Embryonic facial prominence (tissue), 1 donor: ENCODE measurements around the gene S100A16.
"Not testable (repeated sequence)": the region's sequence is repeated elsewhere in the genome, so short reads cannot be mapped to it uniquely, and the experiment has no call there.

ENCODE experiments used
- DNase-seq: peaks from one replicate; pipeline ENCODE4 v3.0.0-alpha.2; 2016; ENCODE audit errors: extremely low spot score

The S100A16 gene

GRCh38 chr1:153563483-153563901 is 49.4 kb downstream of the S100A16 start:
- no peak for DNase-seq

- not testable (repeated sequence) for DNase-seq
These were observed 50.9 kb downstream of the S100A16 start for GRCh38 chr1:153562021-153562420.

- DNase-seq: no peak
These were observed 51.4 kb downstream of the S100A16 start for GRCh38 chr1:153561466-153561985.

- no peak for DNase-seq
These were observed 52.0 kb downstream of the S100A16 start for GRCh38 chr1:153560771-153561465.

GRCh38 chr1:153560241-153560640 is 52.7 kb downstream of the S100A16 start:
- no peak for DNase-seq

- no peak for DNase-seq
These were observed 55.1 kb downstream of the S100A16 start for GRCh38 chr1:153557877-153558276.
